PC-9 (cell line): ENCODE data around the gene PAK1IP1. TPM values are rescaled to one million over a fixed set of nuclear protein-coding genes. Genes with fewer than 3 reads are reported as not detected.

Experiments
- BruUV-seq: library from RNA; stranded (reverse); fragments of 400-500 nt; replicated peaks from 2 replicates; lab custom pipeline; 2021; lab: Mats Ljungman, UMichigan
- CTCF ChIA-PET: fragments of 300-600 bp; sonication (Branson Sonifier 250); formaldehyde crosslinking; loops from one replicate; lab custom pipeline; 2022; ENCODE audit warnings: antibody characterized with exemption; lab: Charles Lee
- POLR2A ChIA-PET: fragments of 300-600 bp; sonication (Branson Sonifier 250); formaldehyde crosslinking; loops from one replicate; lab custom pipeline; 2022; ENCODE audit warnings: antibody characterized with exemption; ENCODE audit not compliant: unreplicated experiment; lab: Charles Lee
- DNase-seq, 2 experiments: peaks; one replicate each; pipeline versions ENCODE4 v3.0.0 to v3.0.0-alpha.2; 2015 to 2022; ENCODE audit warnings: mixed read lengths in 1 of 2
- H2AFZ ChIP-seq: fragments of 200-600 bp; sonication (generic); 2 replicates; pipeline ENCODE4 v1.8.1; 2017; ENCODE audit warnings: antibody characterized with exemption
- H3F3A ChIP-seq: fragments of 200-600 bp; sonication (generic); 2 replicates; pipeline ENCODE4 v1.8.1; 2017; ENCODE audit warnings: antibody characterized with exemption, mild to moderate bottlenecking, low read depth; ENCODE audit not compliant: insufficient read depth
- H3K27ac ChIP-seq: fragments of 200-600 bp; sonication (generic); 2 replicates; pipeline ENCODE4 v1.6.1; 2016; ENCODE audit warnings: mixed run types
- H3K27me3 ChIP-seq: fragments of 200-600 bp; sonication (generic); 2 replicates; pipeline ENCODE4 v1.6.1; 2016; ENCODE audit warnings: low read depth, mixed run types; ENCODE audit not compliant: insufficient read depth
- H3K36me3 ChIP-seq: fragments of 200-600 bp; sonication (generic); 2 replicates; pipeline ENCODE4 v1.6.1; 2016; ENCODE audit warnings: low read depth, mixed run types
- H3K4me1 ChIP-seq: fragments of 200-600 bp; sonication (generic); replicated peaks from 2 replicates; pipeline ENCODE4 v1.6.1; 2016; ENCODE audit warnings: mixed run types; ENCODE audit not compliant: insufficient read depth
- H3K4me2 ChIP-seq: fragments of 200-600 bp; sonication (generic); 2 replicates; pipeline ENCODE4 v1.6.1; 2017; ENCODE audit warnings: mixed run types
- H3K4me3 ChIP-seq: fragments of 200-600 bp; sonication (generic); 2 replicates; pipeline ENCODE4 v1.6.1; 2016; ENCODE audit warnings: mixed run types
- H3K79me2 ChIP-seq: fragments of 200-600 bp; sonication (generic); 2 replicates; pipeline ENCODE4 v1.6.1; 2017; ENCODE audit warnings: low read depth, mixed run types
- H3K9me2 ChIP-seq: fragments of 200-600 bp; sonication (generic); 2 replicates; pipeline ENCODE4 v1.8.1; 2017; ENCODE audit warnings: mild to moderate bottlenecking; ENCODE audit not compliant: insufficient read depth
- H3K9me3 ChIP-seq: fragments of 200-600 bp; sonication (generic); 2 replicates; pipeline ENCODE4 v1.8.1; 2016; ENCODE audit warnings: low read depth; ENCODE audit not compliant: insufficient read depth
- H4K20me1 ChIP-seq: fragments of 200-600 bp; sonication (generic); 2 replicates; pipeline ENCODE4 v1.8.1; 2017; ENCODE audit not compliant: insufficient read depth
- EZH2 ChIP-seq: fragments of 200-600 bp; sonication (generic); IDR thresholded peaks from 2 replicates; pipeline ENCODE4 v1.8.0; 2017; ENCODE audit warnings: antibody characterized with exemption, low read depth
- intact Hi-C: fragments of 100-400 bp; cut with micrococcal nuclease; formaldehyde crosslinking; loops from one replicate; pipeline ENCODE4 v1.10.0; 2022; ENCODE audit not compliant: unreplicated experiment
- total RNA-seq: library from RNA; stranded (reverse); gene quantifications from 2 replicates; pipeline ENCODE4 v1.2.3, GENCODE V29; 2021
- TF ChIP-seq, protein P1 (sequence below): fragments of 200-600 bp; sonication (generic); conservative IDR thresholded peaks from 2 replicates; pipeline ENCODE4 v1.6.1; 2017; ENCODE audit warnings: mixed run types, antibody characterized with exemption, mild to moderate bottlenecking, moderate library complexity

The PAK1IP1 gene
- total RNA-seq, 1 experiment from 2014 or later, result 15.2 TPM

DNA sequence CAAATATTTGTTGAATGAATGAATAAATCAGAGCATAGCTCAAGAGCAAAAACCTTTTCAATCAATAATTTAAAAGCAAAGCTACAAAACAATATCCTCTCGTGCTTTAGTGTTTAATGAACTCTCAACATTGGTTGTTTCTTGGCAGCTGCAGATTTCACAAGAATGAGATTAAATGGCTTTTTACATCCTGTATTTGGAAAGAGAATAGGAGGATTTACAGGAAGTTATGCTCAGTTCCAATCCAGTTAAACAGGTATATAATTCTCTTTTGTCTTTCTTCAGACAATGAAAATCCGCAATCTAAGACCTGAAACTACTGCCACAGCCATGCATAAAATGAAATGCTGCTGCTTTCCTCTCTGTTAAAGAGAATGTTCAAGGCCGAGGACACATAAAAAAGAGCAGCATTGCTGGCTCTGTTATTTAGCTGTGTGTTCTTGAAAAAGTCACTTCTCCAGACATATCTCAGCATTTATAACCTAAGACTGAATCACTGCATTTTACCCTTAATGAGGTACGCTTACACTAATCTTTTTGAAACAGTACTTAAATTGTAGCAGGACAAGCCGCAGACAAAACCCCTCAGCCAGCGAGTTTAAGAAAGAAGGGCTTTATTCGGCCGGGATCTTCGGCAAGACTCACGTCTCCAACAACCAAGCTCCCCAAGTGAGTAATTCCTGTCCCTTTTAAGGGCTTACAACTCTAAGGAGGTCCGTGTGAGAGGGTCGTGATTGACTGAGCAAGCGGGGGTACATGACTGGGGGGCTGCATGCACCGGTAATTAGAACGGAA lies 3.9 kb upstream of the PAK1IP1 start:
- DNase-seq, result no peak
- Histone ChIP-seq H4K20me1 (no peaks in the 10 kb centered on the region), H3K4me3 (no peak overlapping the region), H3K36me3 (no peaks in the 10 kb centered on the region), H3K4me2 (no peak overlapping the region), H3K27me3 (no peaks in the 10 kb centered on the region), H3K4me1 (peaks cover 7% of the 10 kb centered on the region), H3K79me2 (peaks cover 26% of the 10 kb centered on the region), H3K9me3 (no peaks in the 10 kb centered on the region), H3K9me2 (no peaks in the 10 kb centered on the region), H3F3A (peaks cover 11% of the 10 kb centered on the region), H3K27ac (no peak overlapping the region), H2AFZ (no peak overlapping the region)
- intact Hi-C loops, result loop anchor here (5.0 to 10.0 kb wide), 3 partner anchors 111 to 206 kb away; no protein-coding TSS in a partner anchor
- ChIA-PET POLR2A (no interaction called here), CTCF (interaction anchor here (0.6 kb wide), 1 partner anchor 885 kb away, joined by 4 read pairs; no protein-coding TSS in a partner anchor)
- no peak for TF ChIP-seq EZH2
- TF ChIP-seq, protein P1, sequence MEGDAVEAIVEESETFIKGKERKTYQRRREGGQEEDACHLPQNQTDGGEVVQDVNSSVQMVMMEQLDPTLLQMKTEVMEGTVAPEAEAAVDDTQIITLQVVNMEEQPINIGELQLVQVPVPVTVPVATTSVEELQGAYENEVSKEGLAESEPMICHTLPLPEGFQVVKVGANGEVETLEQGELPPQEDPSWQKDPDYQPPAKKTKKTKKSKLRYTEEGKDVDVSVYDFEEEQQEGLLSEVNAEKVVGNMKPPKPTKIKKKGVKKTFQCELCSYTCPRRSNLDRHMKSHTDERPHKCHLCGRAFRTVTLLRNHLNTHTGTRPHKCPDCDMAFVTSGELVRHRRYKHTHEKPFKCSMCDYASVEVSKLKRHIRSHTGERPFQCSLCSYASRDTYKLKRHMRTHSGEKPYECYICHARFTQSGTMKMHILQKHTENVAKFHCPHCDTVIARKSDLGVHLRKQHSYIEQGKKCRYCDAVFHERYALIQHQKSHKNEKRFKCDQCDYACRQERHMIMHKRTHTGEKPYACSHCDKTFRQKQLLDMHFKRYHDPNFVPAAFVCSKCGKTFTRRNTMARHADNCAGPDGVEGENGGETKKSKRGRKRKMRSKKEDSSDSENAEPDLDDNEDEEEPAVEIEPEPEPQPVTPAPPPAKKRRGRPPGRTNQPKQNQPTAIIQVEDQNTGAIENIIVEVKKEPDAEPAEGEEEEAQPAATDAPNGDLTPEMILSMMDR, result no peak
- no TSS peak for BruUV-seq

DNA sequence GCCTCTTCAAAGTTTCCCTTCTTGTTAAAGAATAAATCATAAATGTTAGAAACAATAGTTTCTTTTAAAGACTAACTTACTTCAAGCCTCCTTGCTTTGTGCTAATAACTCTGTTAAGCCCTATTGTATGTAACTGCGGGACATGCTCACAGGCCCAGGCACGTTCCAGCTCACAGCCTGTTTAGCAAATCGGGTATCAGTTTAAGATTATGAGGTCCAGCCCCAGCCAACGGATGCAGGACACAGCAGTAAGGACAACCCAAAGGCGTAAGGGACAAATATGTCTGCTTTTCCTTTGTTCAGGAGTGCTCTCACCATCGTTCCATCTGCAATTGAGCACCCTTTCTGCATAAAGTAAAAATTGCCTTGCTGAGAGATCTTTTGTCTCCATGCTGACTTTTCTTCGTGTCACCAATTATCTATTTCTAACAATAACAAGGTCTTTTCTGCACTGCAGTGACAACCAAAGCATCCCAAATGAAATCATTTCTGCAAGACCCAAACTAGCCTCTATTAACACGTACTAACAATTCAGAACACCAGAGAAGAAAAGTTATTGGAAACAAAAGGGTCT lies 1.7 kb upstream of the PAK1IP1 start:
- ChIA-PET POLR2A (no interaction called here), CTCF (no interaction called here)
- peak overlapping the region; percentile 98 for H3K4me3 ChIP-seq
- H3K36me3 ChIP-seq, result no peaks in the 10 kb centered on the region
- H3K4me2 ChIP-seq, result peak overlapping the region; percentile 93
- peaks cover 11% of the 10 kb centered on the region for H3F3A ChIP-seq
- TF ChIP-seq, protein P1, result no peak
- no peak for TF ChIP-seq EZH2
- no peaks in the 10 kb centered on the region for H3K9me3 ChIP-seq
- DNase-seq, result no peak
- H2AFZ ChIP-seq, result no peak overlapping the region
- BruUV-seq, result no TSS peak
- no peaks in the 10 kb centered on the region for H3K9me2 ChIP-seq
- peaks cover 16% of the 10 kb centered on the region for H3K4me1 ChIP-seq
- H4K20me1 ChIP-seq, result no peaks in the 10 kb centered on the region
- no peak overlapping the region for H3K27ac ChIP-seq
- H3K79me2 ChIP-seq, result peaks cover 47% of the 10 kb centered on the region
- H3K27me3 ChIP-seq, result no peaks in the 10 kb centered on the region
- intact Hi-C loops, result loop anchor here (5.0 to 10.0 kb wide), 3 partner anchors 109 to 208 kb away; no protein-coding TSS in a partner anchor

DNA sequence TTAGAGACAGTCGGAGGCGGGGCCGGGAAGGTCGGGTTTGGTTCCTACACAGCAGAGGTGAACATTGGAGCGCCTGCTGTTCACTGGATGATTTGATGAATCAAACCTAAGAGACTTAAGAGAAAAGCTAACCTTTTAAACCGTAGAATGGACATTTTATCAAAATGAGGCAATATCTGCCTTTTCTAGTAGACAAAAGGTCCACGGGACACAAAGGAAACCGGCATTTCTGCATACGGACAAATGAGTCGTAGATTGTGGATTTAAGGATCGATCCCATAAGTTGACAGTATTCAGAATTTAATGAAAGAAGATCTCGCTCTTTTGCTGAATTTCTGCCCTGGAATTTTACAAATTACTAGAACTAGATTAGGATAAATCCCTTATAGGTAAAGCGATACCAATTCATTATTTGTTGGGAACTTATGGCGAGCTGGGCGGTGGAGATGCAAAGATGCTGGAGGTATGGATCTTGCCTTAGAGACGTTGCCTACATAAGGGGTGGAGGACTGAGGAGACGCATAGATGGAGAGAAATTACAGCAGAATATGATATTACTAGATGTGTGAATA lies 400 bp downstream of the PAK1IP1 start:
- Histone ChIP-seq H4K20me1 (no peaks in the 10 kb centered on the region), H3K79me2 (peaks cover 47% of the 10 kb centered on the region), H3K4me2 (peak overlapping the region; percentile 93), H3K36me3 (no peaks in the 10 kb centered on the region), H3K9me3 (no peaks in the 10 kb centered on the region), H3K27ac (peak overlapping the region; percentile 86), H3K27me3 (no peaks in the 10 kb centered on the region), H3K4me1 (peaks cover 16% of the 10 kb centered on the region), H3K9me2 (no peaks in the 10 kb centered on the region), H3F3A (peaks cover 11% of the 10 kb centered on the region), H2AFZ (peak overlapping the region; percentile 90), H3K4me3 (peak overlapping the region; percentile 98)
- intact Hi-C loops, result loop anchor here (2.0 to 10.0 kb wide), 3 partner anchors 52 to 210 kb away; partner anchors contain the start of gene TMEM14B
- ChIA-PET POLR2A (interaction anchor here (0.5 to 0.7 kb wide), 6 partner anchors 13 to 610 kb away, joined by 3 to 11 read pairs (median 5); partner anchors contain the start of gene TMEM14C), CTCF (interaction anchor here (0.6 to 0.7 kb wide), 6 partner anchors 28 to 370 kb away, joined by 3 to 11 read pairs (median 6); partner anchors contain the start of gene TMEM14C)
- TF ChIP-seq EZH2, result no peak
- TF ChIP-seq, protein P1, result no peak
- no peak for DNase-seq
- TSS peak; percentile 68 for BruUV-seq
